ENCODE data around the gene BCAP31. TPM values are rescaled to one million over a fixed set of nuclear protein-coding genes. Genes with fewer than 3 reads are reported as not detected.
"Not testable (repeated sequence)": the region's sequence is repeated elsewhere in the genome, so short reads cannot be mapped to it uniquely, and the experiment has no call there.

Gene BCAP31
- total RNA-seq, 4 donors from 2014 or later = 99.2 to 180 (median 142) TPM

DNA sequence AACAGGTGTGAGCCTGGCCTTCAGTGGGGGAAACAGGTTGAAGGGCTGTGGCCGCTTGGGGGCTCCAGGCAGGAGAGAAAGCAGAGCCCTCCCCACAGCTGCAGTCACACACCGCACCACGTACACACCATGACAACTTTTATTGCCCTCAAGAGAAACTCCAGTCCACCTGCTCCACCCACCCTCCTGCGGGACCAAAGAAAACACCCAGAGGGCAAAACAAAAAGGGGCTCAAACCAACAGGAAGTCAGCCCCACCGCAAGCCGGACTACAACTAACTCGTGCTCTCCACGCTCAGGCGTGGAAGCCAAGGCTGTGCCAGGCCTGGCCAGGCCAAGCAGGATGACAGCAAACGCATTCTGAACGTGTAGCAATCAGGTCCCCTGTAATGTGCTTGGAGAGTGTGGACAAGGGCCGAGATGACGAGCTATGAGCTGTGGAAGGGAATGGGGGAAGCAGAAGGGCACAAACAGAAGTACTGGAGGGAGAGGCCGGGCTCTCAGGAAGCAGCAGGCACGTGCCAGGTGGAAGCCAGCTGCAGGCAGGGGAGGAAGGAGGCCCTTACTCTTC lies 23.7 kb downstream of the BCAP31 start:
- WGBS, 2 donors = 48 to 67% methylated on average over 6 to 9 of the region's 15 CpGs
- Histone ChIP-seq H3K9me3 (no peaks in the 10 kb centered on the region), H3K4me1 (peaks cover 0 to 75% (median 20%) of the 10 kb centered on the region in 3 donors), H3K36me3 (peaks cover 0 to 65% (median 0%) of the 10 kb centered on the region in 3 donors), H3K4me3 (no peak overlapping the region), H3K27me3 (no peaks in the 10 kb centered on the region), H3K27ac (peak overlapping the region; percentile 39 to 68 (median 56))
- TF ChIP-seq, protein P1, sequence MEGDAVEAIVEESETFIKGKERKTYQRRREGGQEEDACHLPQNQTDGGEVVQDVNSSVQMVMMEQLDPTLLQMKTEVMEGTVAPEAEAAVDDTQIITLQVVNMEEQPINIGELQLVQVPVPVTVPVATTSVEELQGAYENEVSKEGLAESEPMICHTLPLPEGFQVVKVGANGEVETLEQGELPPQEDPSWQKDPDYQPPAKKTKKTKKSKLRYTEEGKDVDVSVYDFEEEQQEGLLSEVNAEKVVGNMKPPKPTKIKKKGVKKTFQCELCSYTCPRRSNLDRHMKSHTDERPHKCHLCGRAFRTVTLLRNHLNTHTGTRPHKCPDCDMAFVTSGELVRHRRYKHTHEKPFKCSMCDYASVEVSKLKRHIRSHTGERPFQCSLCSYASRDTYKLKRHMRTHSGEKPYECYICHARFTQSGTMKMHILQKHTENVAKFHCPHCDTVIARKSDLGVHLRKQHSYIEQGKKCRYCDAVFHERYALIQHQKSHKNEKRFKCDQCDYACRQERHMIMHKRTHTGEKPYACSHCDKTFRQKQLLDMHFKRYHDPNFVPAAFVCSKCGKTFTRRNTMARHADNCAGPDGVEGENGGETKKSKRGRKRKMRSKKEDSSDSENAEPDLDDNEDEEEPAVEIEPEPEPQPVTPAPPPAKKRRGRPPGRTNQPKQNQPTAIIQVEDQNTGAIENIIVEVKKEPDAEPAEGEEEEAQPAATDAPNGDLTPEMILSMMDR (IDR thresholded peaks at IDR 0.05) = no peak
- TF ChIP-seq POLR2A (IDR thresholded peaks at IDR 0.05) = no peak
- DNase-seq = no peak
- intact Hi-C loops (cut with DNase I) = no loop called here

DNA sequence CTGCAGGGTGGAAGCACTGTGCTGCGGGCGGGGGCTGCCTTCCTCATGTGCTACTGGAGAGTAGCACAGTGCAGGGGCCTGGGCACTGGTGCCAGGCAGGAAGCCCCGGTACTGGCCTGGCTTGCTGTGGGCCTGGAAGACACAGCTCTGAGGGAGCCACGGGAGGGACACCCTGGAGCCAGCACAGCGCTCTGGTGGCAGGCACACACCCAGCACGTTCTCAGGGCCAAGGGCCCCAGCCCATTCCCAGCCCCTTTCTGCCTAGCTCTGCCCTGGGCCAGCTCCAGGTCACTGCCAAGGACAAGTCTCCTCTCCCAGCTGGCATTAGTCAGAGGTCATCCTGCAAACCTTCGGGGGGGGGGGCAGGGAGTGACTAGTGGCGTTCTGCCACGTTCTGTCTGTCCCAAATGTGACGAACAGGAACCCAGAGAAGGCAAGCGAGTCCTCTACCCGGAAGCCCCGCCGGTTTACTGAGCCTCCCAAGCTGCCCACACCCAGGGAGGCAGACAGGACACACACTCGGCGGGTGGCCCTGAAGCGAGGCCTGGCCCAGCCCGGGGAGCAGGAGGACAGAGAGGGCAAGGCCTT lies 24.3 kb downstream of the BCAP31 start:
- peaks cover 0 to 65% (median 0%) of the 10 kb centered on the region in 3 donors for H3K36me3 ChIP-seq
- peaks cover 0 to 74% (median 15%) of the 10 kb centered on the region in 3 donors for H3K4me1 ChIP-seq
- 67% methylated on average over 1 of the region's 18 CpGs; no CpG with 5 or more reads in 1 of the 2 donors for WGBS, 2 donors
- H3K27ac ChIP-seq = peak overlapping the region; percentile 39 to 68 (median 56)
- H3K4me3 ChIP-seq; intact Hi-C loops (cut with DNase I); H3K27me3 ChIP-seq; H3K9me3 ChIP-seq; DNase-seq: not testable (repeated sequence)

DNA sequence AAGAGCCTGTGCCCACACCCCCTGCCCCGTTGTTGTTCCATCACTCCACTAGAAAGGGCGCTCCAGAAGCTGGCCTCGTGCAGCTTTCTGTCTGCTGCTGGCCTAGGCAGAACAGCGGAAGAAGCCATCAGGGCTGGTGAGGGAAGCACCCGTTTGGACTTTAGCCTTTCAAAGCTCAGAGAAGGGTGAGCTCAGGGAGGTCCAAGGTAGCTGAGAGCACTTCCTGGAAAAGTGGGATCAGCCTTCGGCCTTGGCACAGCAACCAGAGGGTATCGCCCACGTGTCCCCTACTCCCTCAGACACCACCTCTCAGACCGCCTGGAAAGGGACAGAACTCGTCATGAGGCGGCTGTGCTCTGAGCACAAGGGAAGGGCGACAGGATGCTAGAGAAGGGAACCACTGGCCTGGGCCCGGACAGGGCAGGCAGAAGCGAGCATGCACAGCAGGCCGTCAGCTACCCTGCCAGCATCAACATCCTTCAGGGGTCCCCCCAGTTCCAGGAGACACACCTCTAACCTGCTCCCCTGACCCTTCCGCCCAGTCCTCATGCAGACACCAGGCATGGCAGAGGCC lies 24.9 kb downstream of the BCAP31 start:
- peaks cover 0 to 60% (median 0%) of the 10 kb centered on the region in 3 donors for H3K36me3 ChIP-seq
- H3K27me3 ChIP-seq; DNase-seq; H3K4me3 ChIP-seq; H3K9me3 ChIP-seq; intact Hi-C loops (cut with DNase I): not testable (repeated sequence)
- peak overlapping the region in 3 of 4 donors; percentile 39 to 68 (median 48) for H3K27ac ChIP-seq
- WGBS, 2 donors = 73% methylated on average over 8 of the region's 16 CpGs; no CpG with 5 or more reads in 1 of the 2 donors
- peaks cover 2 to 74% (median 15%) of the 10 kb centered on the region in 3 donors for H3K4me1 ChIP-seq

DNA sequence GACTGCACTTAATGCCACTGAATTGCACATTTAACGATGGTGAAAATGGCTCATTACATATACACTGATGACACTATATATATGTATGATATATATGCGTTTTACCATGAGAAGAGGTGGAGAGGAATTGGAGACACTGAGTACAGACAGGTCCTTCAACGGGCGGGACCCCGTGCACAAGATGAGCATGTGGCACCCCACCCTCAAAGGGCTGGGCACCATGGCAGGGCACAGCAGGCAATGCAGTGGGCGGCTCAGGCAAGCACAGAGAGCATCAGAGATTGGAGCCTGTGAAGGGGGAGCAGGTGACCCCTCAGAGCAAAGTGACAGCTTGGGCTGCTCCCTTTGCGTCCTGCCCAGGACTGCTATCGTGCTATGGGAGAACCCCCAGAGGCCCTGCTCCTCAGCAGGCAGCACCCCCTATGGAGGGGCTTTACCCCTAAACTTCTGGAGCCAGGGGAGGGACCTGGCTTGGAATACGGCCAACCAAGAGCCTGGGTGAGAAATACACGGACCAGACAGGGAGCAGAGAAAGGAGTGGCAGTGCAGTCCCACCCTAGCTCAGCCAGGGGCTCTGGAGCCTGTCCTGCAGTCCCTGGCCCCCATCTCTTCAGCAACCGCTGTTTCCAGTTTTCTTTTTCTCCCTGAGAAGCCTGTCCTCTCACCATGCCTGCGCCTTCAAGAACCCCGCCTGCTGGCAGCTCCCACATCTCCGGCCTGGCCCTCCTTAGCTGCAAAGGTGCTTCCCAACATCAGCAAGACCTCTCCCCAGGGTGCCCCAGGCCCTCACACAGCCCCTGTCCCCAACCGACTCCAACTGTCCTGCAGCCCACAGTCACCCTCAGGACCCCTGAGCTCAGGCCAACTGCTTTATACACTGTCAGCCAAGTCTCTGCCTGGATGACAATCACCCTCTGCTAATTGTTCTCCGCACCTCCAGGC lies 26.0 kb downstream of the BCAP31 start:
- Histone ChIP-seq H3K4me1 (peaks cover 3 to 74% (median 11%) of the 10 kb centered on the region in 3 donors), H3K27me3 (no peaks in the 10 kb centered on the region), H3K9me3 (no peaks in the 10 kb centered on the region), H3K4me3 (no peak overlapping the region), H3K36me3 (peaks cover 0 to 51% (median 0%) of the 10 kb centered on the region in 3 donors), H3K27ac (no peak overlapping the region)
- 70 to 79% methylated on average over 8 to 12 of the region's 16 CpGs for WGBS, 2 donors
- TF ChIP-seq, protein P1 (IDR thresholded peaks at IDR 0.05) = no peak
- no peak for TF ChIP-seq POLR2A (IDR thresholded peaks at IDR 0.05)
- DNase-seq = no peak
- intact Hi-C loops (cut with DNase I) = no loop called here

DNA sequence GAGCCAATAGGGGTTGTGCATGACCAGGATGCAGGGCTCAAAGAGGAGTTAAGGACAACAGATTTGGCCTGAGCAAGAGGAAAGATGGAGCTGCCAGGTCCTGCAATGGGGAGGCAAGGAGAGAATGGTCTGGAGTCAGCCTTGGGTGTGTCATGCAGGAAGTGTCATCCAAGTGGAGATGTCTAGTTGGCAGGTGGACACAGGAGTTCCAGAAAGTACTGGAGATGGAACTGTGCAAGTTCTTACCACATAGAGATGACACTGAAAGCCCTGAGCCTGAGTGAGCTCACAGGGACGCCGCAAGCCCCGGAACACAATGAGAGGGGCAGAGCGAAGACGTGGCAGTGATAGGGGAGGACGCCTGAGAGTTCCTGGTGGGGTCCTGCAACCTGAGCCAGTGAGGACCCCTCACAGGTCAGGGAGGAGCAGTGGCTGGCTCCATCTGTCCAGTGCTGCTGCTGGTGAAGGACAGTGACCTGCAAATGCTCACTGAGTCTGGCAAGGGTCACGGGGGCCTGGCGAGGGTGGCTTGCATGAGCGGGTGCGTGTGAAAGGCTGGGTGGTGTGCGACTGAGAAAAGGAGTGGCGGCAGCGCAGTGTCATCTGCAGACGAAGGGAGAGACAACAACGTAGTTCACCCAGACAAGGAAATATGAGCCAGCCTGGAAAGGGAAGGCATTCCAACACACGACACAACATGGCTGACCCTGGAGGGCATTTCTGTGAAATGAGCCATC lies 27.0 kb downstream of the BCAP31 start:
- H3K4me3 ChIP-seq; H3K9me3 ChIP-seq; H3K27ac ChIP-seq; DNase-seq; H3K27me3 ChIP-seq; intact Hi-C loops (cut with DNase I): not testable (repeated sequence)
- Histone ChIP-seq H3K36me3 (peaks cover 0 to 40% (median 0%) of the 10 kb centered on the region in 3 donors), H3K4me1 (peaks cover 3 to 74% (median 12%) of the 10 kb centered on the region in 3 donors)
- WGBS, 2 donors = 55 to 72% methylated on average over 5 to 16 of the region's 16 CpGs

DNA sequence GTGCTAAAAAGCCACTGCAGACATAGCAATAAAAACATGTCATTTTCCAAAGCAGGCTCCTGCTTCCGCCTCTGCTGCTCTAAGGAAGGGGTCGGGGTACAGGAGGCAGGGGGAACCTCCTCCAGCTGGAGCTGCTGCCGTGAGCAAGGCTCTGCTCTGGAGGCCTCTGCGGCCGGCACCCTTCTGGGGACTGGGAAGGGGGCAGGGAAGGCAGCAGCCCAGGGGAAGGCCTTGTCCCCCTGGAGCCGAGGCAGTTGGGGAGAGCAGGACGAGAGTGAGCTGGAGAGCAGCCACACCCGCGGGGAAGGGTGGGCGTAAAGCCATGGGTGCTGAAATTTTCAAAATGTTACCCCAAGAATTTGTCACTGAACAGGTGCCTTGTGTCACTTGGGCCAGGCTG lies 27.6 kb downstream of the BCAP31 start:
- WGBS, 2 donors = no CpG with 5 or more reads among the region's 10 CpGs
- Histone ChIP-seq H3K36me3 (peaks cover 0 to 34% (median 0%) of the 10 kb centered on the region in 3 donors), H3K4me1 (peaks cover 3 to 73% (median 12%) of the 10 kb centered on the region in 3 donors)
- H3K27me3 ChIP-seq; H3K9me3 ChIP-seq; DNase-seq; intact Hi-C loops (cut with DNase I); H3K4me3 ChIP-seq; H3K27ac ChIP-seq: not testable (repeated sequence)
